GM12873 (cell line): Measurements from ENCODE around the gene RGS6.

ENCODE experiments used
- TF ChIP-seq, protein P1 (sequence below): IDR thresholded peaks from 2 replicates; pipeline ENCODE4 v1.5.1; 2012; ENCODE audit warnings: low read depth, mild to moderate bottlenecking, moderate library complexity, low read length, control low read depth; ENCODE audit not compliant: insufficient read depth; ENCODE audit errors: missing control alignments

RGS6 gene

DNA sequence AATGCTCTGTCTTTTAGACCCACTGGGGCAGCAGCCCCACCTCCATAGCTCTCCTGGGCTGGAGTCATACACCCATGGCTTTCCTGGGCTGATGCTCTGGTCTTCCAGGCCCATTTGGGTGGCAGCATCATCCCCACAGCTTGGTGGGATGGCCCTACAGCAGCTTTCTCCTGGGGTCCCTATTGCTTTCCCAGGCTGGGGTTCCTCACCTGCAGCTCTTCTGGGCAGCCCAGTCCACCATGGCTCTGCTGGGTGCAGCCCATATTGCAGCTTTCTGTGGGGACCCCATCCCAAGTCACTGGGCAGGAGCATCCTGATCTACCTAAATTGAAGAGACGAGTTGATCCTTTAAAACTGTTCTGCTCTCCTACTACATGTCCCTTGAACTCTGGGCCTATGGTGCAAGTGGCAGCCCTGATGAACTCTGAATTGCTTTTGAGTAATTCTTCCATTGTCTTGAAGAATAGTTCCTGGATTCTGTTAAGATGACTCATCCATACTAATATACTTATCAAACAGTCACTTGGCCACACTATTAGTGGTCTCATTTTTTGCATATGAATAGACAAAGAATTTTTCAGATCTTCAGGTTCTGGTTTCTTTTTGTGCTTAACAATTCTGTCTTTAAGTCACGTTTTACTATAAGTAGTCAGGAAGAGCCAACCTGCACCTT lies 571.6 kb downstream of the RGS6 start:
- TF ChIP-seq, protein P1, sequence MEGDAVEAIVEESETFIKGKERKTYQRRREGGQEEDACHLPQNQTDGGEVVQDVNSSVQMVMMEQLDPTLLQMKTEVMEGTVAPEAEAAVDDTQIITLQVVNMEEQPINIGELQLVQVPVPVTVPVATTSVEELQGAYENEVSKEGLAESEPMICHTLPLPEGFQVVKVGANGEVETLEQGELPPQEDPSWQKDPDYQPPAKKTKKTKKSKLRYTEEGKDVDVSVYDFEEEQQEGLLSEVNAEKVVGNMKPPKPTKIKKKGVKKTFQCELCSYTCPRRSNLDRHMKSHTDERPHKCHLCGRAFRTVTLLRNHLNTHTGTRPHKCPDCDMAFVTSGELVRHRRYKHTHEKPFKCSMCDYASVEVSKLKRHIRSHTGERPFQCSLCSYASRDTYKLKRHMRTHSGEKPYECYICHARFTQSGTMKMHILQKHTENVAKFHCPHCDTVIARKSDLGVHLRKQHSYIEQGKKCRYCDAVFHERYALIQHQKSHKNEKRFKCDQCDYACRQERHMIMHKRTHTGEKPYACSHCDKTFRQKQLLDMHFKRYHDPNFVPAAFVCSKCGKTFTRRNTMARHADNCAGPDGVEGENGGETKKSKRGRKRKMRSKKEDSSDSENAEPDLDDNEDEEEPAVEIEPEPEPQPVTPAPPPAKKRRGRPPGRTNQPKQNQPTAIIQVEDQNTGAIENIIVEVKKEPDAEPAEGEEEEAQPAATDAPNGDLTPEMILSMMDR = no peak

DNA sequence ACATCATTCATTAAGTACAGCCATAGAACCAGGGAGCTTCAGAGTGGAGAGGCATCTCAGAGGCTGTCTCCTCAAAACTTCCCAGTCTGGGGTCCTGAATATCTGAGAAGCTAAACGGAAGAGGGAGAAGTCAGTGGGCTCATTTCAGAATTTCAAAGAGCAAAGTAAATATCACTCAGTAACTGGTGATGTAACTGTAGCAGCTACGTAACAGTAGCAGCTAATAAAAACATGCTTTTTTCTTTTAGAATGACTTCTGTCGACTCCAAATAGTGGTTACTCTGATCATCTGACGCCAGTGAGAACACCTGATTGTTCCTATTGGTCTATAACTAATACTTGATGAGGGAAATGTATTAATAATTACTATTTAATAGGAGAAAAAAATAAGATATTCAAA lies 578.3 kb downstream of the RGS6 start:
- TF ChIP-seq, protein P1 = no peak

DNA sequence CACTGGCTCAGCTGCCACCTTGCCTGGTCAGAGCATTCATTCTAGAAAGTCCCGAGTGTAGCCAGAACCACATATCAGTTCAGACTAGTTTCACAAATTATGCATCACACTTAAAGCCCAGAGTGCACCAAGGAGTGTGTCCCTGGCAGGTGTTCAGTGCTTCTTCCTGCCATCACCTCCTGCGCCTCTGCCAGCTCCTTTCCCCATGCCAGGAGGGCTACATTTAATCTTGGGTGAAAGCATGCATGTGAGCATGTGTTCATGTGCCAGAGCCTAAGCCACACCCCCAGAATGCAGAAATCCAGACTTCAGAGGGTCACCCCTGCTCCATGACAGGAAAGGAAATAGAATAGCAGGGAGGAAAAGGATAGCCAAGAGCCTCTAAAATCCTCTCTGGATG lies 580.1 kb downstream of the RGS6 start:
- TF ChIP-seq, protein P1 = no peak

DNA sequence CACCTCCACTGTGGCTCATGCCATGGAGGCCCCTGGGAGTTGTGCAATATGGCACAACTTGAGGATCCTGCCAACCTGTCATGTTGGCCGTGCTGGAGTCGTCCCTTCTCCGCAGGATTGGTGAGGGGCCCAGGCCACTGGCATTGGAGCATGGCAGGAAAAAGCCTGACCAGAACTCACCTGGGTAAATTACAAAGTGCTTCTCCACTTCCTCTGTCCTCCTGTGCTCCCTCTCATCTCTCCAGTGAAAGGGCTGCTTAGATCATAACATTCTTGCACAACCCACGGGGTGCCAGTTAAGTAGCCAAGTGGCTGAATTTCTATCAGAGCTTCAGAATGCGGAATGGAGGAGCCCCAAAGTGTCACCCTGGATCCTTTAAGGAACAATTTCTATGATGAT lies 580.7 kb downstream of the RGS6 start:
- TF ChIP-seq, protein P1 = no peak

DNA sequence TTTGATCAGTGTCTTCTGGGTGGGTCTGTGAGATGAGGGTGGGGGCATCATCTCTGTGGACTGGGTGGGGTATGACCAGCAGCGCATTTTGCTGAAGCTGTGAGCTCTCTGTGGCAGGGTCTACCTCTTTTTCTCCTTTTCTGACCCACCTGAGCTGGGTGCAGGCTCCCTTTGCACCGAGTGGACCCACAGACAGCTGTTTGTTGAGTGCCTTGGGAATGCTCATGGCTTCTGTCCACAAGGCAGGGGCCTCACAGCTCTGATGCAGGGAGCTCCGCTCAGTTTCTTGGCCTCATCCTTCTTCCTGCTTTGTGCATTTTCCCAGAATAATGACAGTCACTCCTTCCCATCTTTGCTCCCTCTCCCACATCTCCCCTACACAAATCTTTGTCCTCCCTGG lies 581.1 kb downstream of the RGS6 start:
- TF ChIP-seq, protein P1 = no peak

DNA sequence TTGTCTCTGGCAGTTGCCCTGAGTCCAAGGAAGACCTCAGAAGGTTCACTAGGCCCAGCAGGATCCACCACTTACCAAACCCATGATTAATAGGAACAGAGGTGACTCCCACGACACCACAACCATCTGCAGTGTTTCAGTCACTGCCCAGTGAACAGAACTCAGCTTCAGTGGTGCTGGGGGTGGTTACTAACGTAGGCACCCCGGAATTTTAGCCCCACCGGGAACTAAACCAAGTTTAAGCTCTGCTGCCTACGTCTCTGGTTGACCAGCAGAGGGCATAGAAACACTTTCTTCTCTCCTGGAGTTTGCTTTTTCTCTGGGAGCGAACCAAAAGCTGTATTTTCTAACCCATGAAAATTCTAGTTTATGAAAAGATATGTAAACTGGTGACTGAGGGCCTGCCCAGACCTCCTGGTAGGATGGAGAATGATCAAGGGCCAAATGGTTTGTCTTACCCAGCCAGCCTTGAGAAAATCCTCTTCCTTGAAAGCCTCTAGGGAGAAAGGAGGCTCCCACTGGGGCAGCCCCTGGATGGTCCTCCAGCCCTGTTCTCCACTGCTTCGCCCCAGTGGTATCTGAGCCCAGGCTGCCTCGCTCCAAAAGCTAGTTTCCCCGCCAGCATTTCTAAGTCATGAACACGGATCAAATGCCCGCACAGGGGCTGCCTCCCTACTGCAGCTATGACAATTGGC lies 581.9 kb downstream of the RGS6 start:
- TF ChIP-seq, protein P1 = peak; percentile 84

DNA sequence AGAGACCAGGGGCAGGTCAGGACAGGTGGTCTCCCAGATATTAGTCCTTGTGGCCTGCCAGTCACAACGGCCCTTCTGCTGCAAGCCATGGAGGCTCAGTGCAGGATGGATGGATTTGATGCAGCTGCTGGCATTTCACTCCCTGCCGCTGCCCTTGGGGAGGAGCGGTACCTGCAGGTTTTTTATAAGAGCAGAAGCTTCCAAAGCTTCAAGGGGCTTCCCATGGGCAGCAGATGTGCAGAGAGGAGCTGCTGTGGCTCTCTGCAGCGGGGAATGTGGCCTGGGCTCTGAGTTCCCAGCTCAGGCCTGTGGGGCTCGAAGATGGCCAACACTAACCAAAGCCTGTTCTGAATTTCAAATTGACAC lies 582.4 kb downstream of the RGS6 start:
- TF ChIP-seq, protein P1 = no peak
